Renal cortical epithelial cell (primary cell): ENCODE results near the gene LRRK2. TPM values are rescaled to one million over a fixed set of nuclear protein-coding genes. Genes with fewer than 3 reads are reported as not detected.
A peak's percentile ranks its signal among the peaks of the same experiment; 100 is the strongest.

Source experiments
- DNase-seq: peaks from one replicate; pipeline ENCODE4 v3.0.0-alpha.2; 2011; ENCODE audit warnings: low read depth
- total RNA-seq: library from RNA; depleted of rRNA; stranded (reverse); fragments of >200 nt; gene quantifications from 2 replicates; pipeline ENCODE4 v1.2.3, GENCODE V29; 2014

LRRK2 gene
- 5.6 and 22.4 TPM in 2 replicates for total RNA-seq

GRCh38 chr12:40224439-40225291, at the start of gene LRRK2:
TSS of gene LRRK2 (plus strand) at chr12:40224997. CDS start at chr12:40225132, 135 bp downstream.
- DNase-seq: peak; percentile 27

- DNase-seq: no peak
Observed at GRCh38 chr12:40175045-40175444, 49.8 kb upstream of the LRRK2 start.

- DNase-seq: no peak
Observed at GRCh38 chr12:40175489-40175888, 49.3 kb upstream of the LRRK2 start.

GRCh38 chr12:40178701-40179100, 46.1 kb upstream of the LRRK2 start:
- DNase-seq: no peak

- no peak for DNase-seq
Observed at GRCh38 chr12:40181490-40181889, 43.3 kb upstream of the LRRK2 start.

GRCh38 chr12:40183715-40184114, 41.1 kb upstream of the LRRK2 start:
- no peak for DNase-seq

GRCh38 chr12:40184493-40185302, 40.1 kb upstream of the LRRK2 start:
- DNase-seq: no peak

- no peak for DNase-seq
Observed at GRCh38 chr12:40185303-40185693, 39.5 kb upstream of the LRRK2 start.

- no peak for DNase-seq
Observed at GRCh38 chr12:40188558-40189320, 36.1 kb upstream of the LRRK2 start.

- DNase-seq: peak; percentile 20
Observed at GRCh38 chr12:40192704-40193255, 32.0 kb upstream of the LRRK2 start.

- no peak for DNase-seq
Observed at GRCh38 chr12:40194846-40195245, 30.0 kb upstream of the LRRK2 start.

- DNase-seq: peak; percentile 21
Observed at GRCh38 chr12:40197590-40197989, 27.2 kb upstream of the LRRK2 start.

GRCh38 chr12:40198601-40199000, 26.2 kb upstream of the LRRK2 start:
- DNase-seq: no peak

GRCh38 chr12:40202095-40203059, 22.4 kb upstream of the LRRK2 start:
- DNase-seq: no peak

- DNase-seq: no peak
Observed at GRCh38 chr12:40203060-40203430, 21.8 kb upstream of the LRRK2 start.

- no peak for DNase-seq
Observed at GRCh38 chr12:40204337-40204736, 20.5 kb upstream of the LRRK2 start.

- no peak for DNase-seq
Observed at GRCh38 chr12:40207551-40207950, 17.2 kb upstream of the LRRK2 start.

- DNase-seq: no peak
Observed at GRCh38 chr12:40208707-40209446, 15.9 kb upstream of the LRRK2 start.

GRCh38 chr12:40209886-40210285, 14.9 kb upstream of the LRRK2 start:
- DNase-seq: peak; percentile 82

- peak; percentile 68 for DNase-seq
Observed at GRCh38 chr12:40211186-40211585, 13.6 kb upstream of the LRRK2 start.
